GM23248 (cell line): ENCODE results near the gene OPTC. TPM values are rescaled to one million over a fixed set of nuclear protein-coding genes. Genes with fewer than 3 reads are reported as not detected.
A peak's percentile ranks its signal among the peaks of the same experiment; 100 is the strongest.

ENCODE experiments used
- DNase-seq: peaks from one replicate; pipeline ENCODE4 v3.0.0-alpha.2; 2015
- H2AFZ ChIP-seq: fragments of 200-600 bp; sonication (generic); 2 replicates; pipeline ENCODE4 v1.6.1; 2016; ENCODE audit warnings: antibody characterized with exemption
- H3F3A ChIP-seq: fragments of 200-600 bp; sonication (generic); 2 replicates; pipeline ENCODE4 v1.6.1; 2016; ENCODE audit warnings: mild to moderate bottlenecking, antibody characterized with exemption, mixed run types; ENCODE audit not compliant: insufficient read depth
- H3K27ac ChIP-seq: fragments of 200-600 bp; sonication (generic); 2 replicates; pipeline ENCODE4 v1.5.1; 2016; ENCODE audit warnings: mild to moderate bottlenecking
- H3K27me3 ChIP-seq: fragments of 200-600 bp; sonication (generic); replicated peaks from 2 replicates; pipeline ENCODE4 v1.6.1; 2016; ENCODE audit warnings: mild to moderate bottlenecking; ENCODE audit not compliant: insufficient read depth
- H3K36me3 ChIP-seq: fragments of 200-600 bp; sonication (generic); 2 replicates; pipeline ENCODE4 v1.6.1; 2016; ENCODE audit warnings: low read depth, mild to moderate bottlenecking
- H3K4me1 ChIP-seq: fragments of 200-600 bp; sonication (generic); 2 replicates; pipeline ENCODE4 v1.6.1; 2016; ENCODE audit warnings: mild to moderate bottlenecking; ENCODE audit not compliant: insufficient read depth
- H3K4me2 ChIP-seq: fragments of 200-600 bp; sonication (generic); one replicate; pipeline ENCODE4 v1.6.1; 2016; ENCODE audit warnings: mild to moderate bottlenecking; ENCODE audit not compliant: unreplicated experiment
- H3K4me3 ChIP-seq: fragments of 200-600 bp; sonication (generic); 2 replicates; pipeline ENCODE4 v1.5.1; 2016; ENCODE audit warnings: mild to moderate bottlenecking
- H3K79me2 ChIP-seq: fragments of 200-600 bp; sonication (generic); 2 replicates; pipeline ENCODE4 v1.6.1; 2016; ENCODE audit warnings: mild to moderate bottlenecking; ENCODE audit not compliant: insufficient read depth
- H3K9ac ChIP-seq: fragments of 200-600 bp; sonication (generic); 2 replicates; pipeline ENCODE4 v1.6.1; 2016; ENCODE audit warnings: mild to moderate bottlenecking
- H3K9me2 ChIP-seq: fragments of 200-600 bp; sonication (generic); 2 replicates; pipeline ENCODE4 v1.6.1; 2016; ENCODE audit warnings: mixed run types, mild to moderate bottlenecking, moderate library complexity; ENCODE audit not compliant: insufficient read depth
- H3K9me3 ChIP-seq: fragments of 200-600 bp; sonication (generic); one replicate; pipeline ENCODE4 v1.6.1; 2017; ENCODE audit warnings: low read depth
- H4K20me1 ChIP-seq: fragments of 200-600 bp; sonication (generic); 2 replicates; pipeline ENCODE4 v1.6.0; 2016; ENCODE audit not compliant: insufficient read depth
- EZH2 ChIP-seq: fragments of 200-600 bp; sonication (generic); IDR thresholded peaks from 2 replicates; pipeline ENCODE4 v1.6.1; 2018; ENCODE audit warnings: antibody characterized with exemption, mild to moderate bottlenecking; ENCODE audit not compliant: insufficient read depth, poor library complexity, severe bottlenecking
- EZH2phosphoT487 ChIP-seq: fragments of 200-600 bp; sonication (generic); IDR thresholded peaks from 2 replicates; pipeline ENCODE4 v1.6.1; 2018; ENCODE audit warnings: antibody characterized with exemption, moderate library complexity, mild to moderate bottlenecking, low read depth; ENCODE audit not compliant: insufficient read depth
- WGBS, 2 experiments: methylation state at CpG; one replicate each; pipeline ENCODE4 v1.1.6; 2015 to 2017; ENCODE audit warnings: low lambda C conversion rate in 2 of 2, low coverage in 1 of 2; ENCODE audit errors: missing lambda C conversion rate in 2 of 2; 5-methylcytosine and 5-hydroxymethylcytosine counted together
- in situ Hi-C: fragments of 300-500 bp; cut with MboI; formaldehyde crosslinking; loops from 2 replicates; pipeline ENCODE4 v1.15.0; 2020
- polyA plus RNA-seq: library from polyadenylated mRNA; unstranded; fragments of >200 nt; fragmentation: Nextera tagmentation; extraction: Ambion mirVana; gene quantifications from 2 replicates; pipeline ENCODE4 v1.2.1, GENCODE V29; 2016
- total RNA-seq: library from RNA; depleted of rRNA; stranded (reverse); fragments of >200 nt; shearing (Covaris generic); gene quantifications from 2 replicates; pipeline ENCODE4 v1.2.3, GENCODE V29; 2014

OPTC gene
- total and polyA plus RNA-seq, 2 experiments from 2014 or later = not detected

DNA sequence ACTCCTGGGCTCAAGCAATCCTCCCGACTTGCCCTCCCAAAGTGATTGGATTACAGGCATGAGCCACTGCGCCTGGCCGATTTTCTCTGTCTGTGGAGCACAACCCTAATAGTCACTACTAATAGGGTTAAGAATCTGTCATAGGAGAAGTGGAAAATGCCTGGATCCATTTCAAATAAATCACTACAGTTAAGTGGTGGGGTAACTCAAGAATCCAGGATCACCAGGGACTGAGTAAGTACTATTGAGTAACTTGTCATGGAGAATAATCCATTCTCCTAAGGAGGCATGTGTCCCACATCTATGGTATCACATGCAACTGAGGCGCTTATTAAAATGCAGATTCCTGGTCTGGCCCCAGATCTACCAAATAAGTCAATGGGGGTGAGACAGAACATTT lies 53.2 kb downstream of the OPTC start:
- no peak overlapping the region for H2AFZ ChIP-seq
- H3K79me2 ChIP-seq = no peaks in the 10 kb centered on the region
- no peaks in the 10 kb centered on the region for H3K36me3 ChIP-seq
- H3K9me3 ChIP-seq = no peaks in the 10 kb centered on the region
- in situ Hi-C loops = no loop called here
- no peaks in the 10 kb centered on the region for H3K27me3 ChIP-seq
- H3F3A ChIP-seq = peaks cover 14% of the 10 kb centered on the region
- H3K4me2 ChIP-seq = no peak overlapping the region
- H3K9ac ChIP-seq = no peak overlapping the region
- no peak overlapping the region for H3K4me3 ChIP-seq
- TF ChIP-seq EZH2phosphoT487 (no peak), EZH2 (no peak)
- WGBS, 2 experiments = 78 to 81% methylated on average over 4 of the region's 4 CpGs
- DNase-seq = peak; percentile 29
- no peak overlapping the region for H3K27ac ChIP-seq
- peaks cover 15% of the 10 kb centered on the region for H3K4me1 ChIP-seq
- no peaks in the 10 kb centered on the region for H4K20me1 ChIP-seq
- H3K9me2 ChIP-seq = no peaks in the 10 kb centered on the region

GRCh38 chr1:203547771-203548421 lies 53.9 kb downstream of the OPTC start:
- Histone ChIP-seq H2AFZ (no peak overlapping the region), H4K20me1 (no peaks in the 10 kb centered on the region), H3K79me2 (no peaks in the 10 kb centered on the region), H3K9me3 (no peaks in the 10 kb centered on the region), H3F3A (peaks cover 14% of the 10 kb centered on the region), H3K36me3 (no peaks in the 10 kb centered on the region), H3K27ac (no peak overlapping the region), H3K27me3 (no peaks in the 10 kb centered on the region), H3K9ac (no peak overlapping the region), H3K4me2 (no peak overlapping the region), H3K4me3 (no peak overlapping the region), H3K9me2 (no peaks in the 10 kb centered on the region), H3K4me1 (peaks cover 15% of the 10 kb centered on the region)
- TF ChIP-seq EZH2 (no peak), EZH2phosphoT487 (no peak)
- WGBS, 2 experiments = 57 to 67% methylated on average over 8 of the region's 8 CpGs
- in situ Hi-C loops = no loop called here
- peak; percentile 34 for DNase-seq

DNA sequence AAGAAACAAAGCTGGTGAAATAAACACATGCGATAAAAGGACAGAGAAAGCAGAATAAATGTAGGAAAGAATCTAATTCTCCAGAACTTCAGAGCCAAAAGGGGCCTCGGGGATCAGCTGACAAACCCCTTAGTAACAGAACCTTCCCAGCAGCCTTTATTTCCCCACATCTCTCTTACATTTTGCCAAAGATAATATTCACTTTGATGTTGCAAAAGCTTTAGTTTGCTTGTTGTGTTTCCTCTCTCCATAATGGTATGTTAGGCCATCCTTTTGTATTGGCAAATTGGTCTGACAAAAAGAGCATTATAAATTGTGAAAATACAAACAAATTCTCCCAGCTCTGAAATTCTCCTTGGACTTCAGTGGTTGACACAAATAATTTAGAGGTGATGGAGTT lies 54.9 kb downstream of the OPTC start:
- Histone ChIP-seq H3K4me3 (no peak overlapping the region), H3K4me2 (no peak overlapping the region), H4K20me1 (no peaks in the 10 kb centered on the region), H3K4me1 (peaks cover 15% of the 10 kb centered on the region), H3K27me3 (no peaks in the 10 kb centered on the region), H3F3A (peaks cover 14% of the 10 kb centered on the region), H3K9ac (no peak overlapping the region), H3K9me3 (no peaks in the 10 kb centered on the region), H3K9me2 (no peaks in the 10 kb centered on the region), H2AFZ (peak overlapping the region; percentile 25; the same call in 1 of the 2 replicates), H3K27ac (no peak overlapping the region), H3K36me3 (no peaks in the 10 kb centered on the region), H3K79me2 (no peaks in the 10 kb centered on the region)
- in situ Hi-C loops = no loop called here
- TF ChIP-seq EZH2 (no peak), EZH2phosphoT487 (no peak)
- DNase-seq = no peak
- WGBS, 2 experiments = 68 to 86% methylated on average over 2 of the region's 2 CpGs

- TF ChIP-seq EZH2 (no peak), EZH2phosphoT487 (no peak)
- no peaks in the 10 kb centered on the region for H3K27me3 ChIP-seq
- no peaks in the 10 kb centered on the region for H4K20me1 ChIP-seq
- H2AFZ ChIP-seq = no peak overlapping the region
- H3K9ac ChIP-seq = no peak overlapping the region
- H3K4me1 ChIP-seq = peaks cover 19% of the 10 kb centered on the region
- H3K4me2 ChIP-seq = no peak overlapping the region
- H3K27ac ChIP-seq = no peak overlapping the region
- no peaks in the 10 kb centered on the region for H3K9me3 ChIP-seq
- H3K4me3 ChIP-seq = no peak overlapping the region
- in situ Hi-C loops = no loop called here
- no peaks in the 10 kb centered on the region for H3K9me2 ChIP-seq
- no peaks in the 10 kb centered on the region for H3K36me3 ChIP-seq
- H3F3A ChIP-seq = peaks cover 16% of the 10 kb centered on the region
- 93 to 100% methylated on average over 2 of the region's 2 CpGs for WGBS, 2 experiments
- no peaks in the 10 kb centered on the region for H3K79me2 ChIP-seq
- DNase-seq = no peak
Measured at GRCh38 chr1:203549309-203549708, 55.4 kb downstream of the OPTC start.
